GM18499 (cell line): ENCODE results near the gene CHST8.
"Not testable (repeated sequence)": the region's sequence is repeated elsewhere in the genome, so short reads cannot be mapped to it uniquely, and the experiment has no call there.

Source experiments
- ATAC-seq: cut with Tn5 transposase; IDR thresholded peaks from one replicate; pipeline ENCODE4 v1.9.1; 2021; ENCODE audit warnings: moderate number of reproducible peaks; ENCODE audit not compliant: insufficient read depth, unreplicated experiment

Gene CHST8

DNA sequence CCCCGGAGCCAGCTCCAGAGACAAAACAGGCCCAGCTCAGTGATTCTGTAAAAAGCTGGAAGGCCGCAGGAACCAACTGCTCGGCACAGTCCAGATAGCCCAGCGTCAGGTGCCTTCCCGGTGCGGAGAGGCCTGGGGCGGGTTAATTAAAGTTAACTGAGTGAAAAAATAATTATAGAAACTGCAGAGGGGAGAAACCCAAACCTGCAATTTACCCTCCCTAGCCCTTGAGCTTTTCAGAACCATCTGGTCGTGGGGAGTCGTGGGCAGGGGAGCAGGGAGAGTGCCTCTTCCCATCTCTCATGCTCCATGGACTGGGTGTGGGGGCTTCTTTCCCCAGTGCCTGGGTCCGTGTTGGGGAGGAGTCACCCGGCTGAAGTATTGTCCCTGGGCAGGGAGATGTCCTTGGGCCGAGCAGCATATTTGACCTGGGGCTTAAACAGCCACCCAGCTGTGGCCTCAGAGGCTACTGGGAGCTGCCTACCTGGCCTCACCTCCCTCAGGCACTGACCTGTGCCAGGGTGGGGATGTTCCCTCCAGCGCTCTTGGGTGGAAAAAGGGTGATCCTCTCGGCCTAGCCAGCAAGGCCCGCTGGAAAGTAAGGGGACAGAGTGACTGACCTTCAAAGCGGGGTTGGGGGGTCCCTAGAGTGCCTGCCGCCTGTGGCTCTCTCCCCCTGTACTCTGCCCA lies 65.9 kb downstream of the CHST8 start:
- ATAC-seq: no peak

- no peak for ATAC-seq
These were observed 66.6 kb downstream of the CHST8 start for GRCh38 chr19:33688171-33688992.

- ATAC-seq: no peak
These were observed 67.5 kb downstream of the CHST8 start for GRCh38 chr19:33689138-33689746.

DNA sequence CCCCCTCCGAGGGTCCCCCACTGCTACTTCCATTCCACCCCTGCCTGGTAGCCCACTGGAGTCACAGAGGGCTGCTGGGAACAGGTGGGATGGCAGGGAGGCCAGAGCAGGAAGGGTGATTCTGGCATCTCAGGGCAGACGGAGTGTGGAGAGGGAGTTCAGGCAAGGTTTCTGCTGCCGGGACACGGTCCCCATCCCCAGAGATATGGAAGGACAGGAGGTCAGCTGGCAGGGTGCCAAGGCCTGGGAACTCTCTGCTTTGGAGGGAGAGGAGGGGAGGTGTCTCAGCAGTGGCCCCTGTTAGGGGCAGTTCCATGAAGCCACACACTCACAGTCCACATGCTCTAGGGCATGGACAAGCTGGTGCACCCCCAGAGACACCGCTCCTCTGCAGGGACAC lies 68.1 kb downstream of the CHST8 start:
- no peak for ATAC-seq

DNA sequence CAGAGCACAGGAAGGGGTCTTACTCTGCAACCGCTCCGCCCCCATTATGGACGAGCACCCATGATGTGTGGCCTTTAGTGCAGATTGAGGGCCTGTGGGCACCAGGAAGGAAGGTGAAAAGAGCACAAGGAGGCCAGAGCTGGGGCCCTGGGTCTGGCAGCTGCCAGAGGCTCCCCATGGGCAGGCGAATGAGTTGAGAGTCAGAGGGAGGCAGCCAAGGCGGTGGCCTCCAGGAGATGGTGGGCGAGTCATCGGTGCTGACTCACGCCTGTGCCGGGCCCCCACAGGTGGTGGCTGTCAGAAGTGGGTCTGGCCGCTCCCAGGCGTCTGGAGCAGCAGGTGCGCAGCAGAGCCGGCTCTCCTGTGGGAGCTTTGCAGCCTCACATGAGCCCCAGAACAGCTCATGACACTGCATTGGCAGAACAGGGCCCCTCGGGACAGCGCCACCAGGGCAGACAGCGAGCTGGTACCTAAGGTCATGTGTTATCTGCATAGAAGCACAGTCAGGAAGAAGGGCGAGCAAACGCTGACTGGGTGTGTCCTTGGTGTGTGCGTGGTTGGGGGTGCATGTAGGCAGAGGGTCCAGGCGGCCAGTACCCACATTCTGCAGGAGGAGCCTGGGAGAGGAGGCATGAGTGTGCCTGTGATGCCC lies 68.8 kb downstream of the CHST8 start:
- no peak for ATAC-seq

DNA sequence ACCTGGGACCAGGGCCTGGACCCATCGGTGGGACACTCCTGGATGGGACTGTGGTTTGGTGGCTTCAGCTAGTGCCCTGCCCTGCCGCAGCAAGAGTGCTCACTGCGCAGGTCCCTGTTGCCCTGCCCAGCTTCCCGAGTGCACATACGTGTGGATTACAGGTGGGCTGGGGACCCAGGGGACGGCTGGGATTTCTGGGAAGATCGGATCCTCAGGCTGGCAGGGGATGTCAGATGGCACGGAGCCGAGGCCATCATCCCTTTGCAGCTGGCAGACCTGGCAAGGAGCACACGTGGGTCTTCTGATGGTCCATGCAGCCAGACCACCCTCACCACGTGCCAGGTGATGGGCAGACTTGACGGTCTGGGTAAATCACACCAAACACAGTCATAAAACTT lies 69.3 kb downstream of the CHST8 start:
- ATAC-seq: no peak

GRCh38 chr19:33691736-33692135 lies 70.0 kb downstream of the CHST8 start:
- ATAC-seq: no peak

DNA sequence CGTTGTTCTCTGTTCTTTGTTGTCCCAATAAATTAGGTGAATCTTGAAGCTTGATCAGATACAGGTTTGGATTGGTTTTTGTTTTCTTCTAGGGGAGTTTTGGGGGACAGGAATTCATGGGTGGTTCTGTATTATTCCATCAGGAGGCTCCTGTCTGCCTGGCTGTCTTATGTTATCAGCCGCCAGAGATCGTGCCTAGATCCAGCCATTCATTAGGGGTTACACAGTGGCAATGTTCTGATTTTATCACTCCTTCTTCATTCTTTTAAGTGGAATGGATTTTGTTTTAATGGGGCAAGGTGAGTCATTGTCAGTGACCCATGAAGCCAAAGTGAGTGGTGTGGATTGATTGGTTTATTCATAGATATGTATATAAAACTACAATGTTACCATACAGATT lies 71.9 kb downstream of the CHST8 start:
- ATAC-seq: no peak

DNA sequence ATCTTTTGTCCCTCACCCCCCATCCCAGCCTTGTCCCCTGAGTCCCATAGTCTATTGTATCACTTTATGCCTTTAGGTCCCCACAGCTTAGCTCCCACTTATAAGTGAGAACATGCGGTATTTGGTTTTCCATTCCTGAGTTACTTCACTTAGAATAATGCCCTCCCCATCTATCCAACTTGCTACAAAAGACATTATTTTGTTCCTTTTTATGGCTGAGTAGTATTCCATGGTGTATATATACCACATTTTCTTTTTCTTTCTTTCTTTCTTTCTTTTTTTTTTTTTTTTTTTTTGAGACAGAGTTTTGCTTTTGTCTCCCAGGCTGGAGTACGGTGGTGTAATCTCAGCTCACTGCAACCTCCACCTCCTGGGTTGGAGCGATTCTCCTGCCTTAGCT lies 73.8 kb downstream of the CHST8 start:
- not testable (repeated sequence) for ATAC-seq

- no peak for ATAC-seq
These were observed 76.0 kb downstream of the CHST8 start for GRCh38 chr19:33697766-33698165.

- ATAC-seq: no peak
These were observed 77.1 kb downstream of the CHST8 start for GRCh38 chr19:33698576-33699435.

- ATAC-seq: no peak
These were observed 78.1 kb downstream of the CHST8 start for GRCh38 chr19:33699754-33700407.

DNA sequence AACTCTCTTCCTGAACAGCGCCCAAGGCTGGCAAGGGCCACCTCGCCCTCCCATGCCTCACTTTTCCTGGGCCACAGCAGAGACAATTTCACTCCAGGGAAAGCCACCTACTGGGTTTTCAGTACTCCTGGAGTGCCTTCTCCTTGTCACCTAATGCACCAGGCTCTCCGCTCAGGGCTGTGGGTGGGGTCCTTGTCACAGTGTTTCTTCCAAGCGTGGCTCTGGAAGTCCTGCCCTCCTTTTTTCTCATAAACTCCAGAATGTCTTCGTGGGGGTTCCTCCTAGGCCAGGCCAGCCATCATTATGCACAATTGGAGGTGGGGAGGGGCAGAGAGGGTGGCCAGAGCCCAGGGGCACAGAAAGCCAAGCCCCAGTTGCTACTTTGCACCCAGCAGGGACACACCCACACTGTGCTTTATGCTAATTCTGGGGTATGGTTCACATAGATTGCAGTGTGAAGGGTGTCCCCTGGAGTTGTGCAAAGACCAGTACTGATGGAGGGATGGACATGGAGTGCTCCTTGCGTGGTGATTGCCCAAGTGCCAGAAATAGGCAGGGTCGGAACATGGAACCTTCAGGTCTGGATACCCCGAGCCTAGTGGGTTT lies 78.8 kb downstream of the CHST8 start:
- no peak for ATAC-seq

DNA sequence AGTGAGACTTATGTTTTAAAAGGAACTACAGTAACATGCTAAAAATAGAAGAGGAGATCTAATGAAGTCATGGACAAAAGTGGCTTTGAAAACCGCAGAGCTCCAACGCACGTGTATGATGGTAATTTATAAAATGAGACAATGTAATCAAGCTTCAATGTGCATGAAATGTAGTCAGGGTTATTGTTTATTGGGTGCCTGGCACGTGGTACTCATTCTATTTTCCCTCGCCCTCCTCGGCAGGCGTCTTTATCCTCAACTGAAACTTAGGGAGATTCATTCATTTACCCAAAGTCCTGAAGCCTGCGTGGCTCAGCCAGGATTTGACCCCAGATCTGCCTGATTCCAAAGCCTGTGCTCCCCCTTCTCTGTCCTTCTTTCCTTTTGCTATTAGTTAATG lies 79.8 kb downstream of the CHST8 start:
- no peak for ATAC-seq

GRCh38 chr19:33702606-33703437 lies 81.1 kb downstream of the CHST8 start:
- no peak for ATAC-seq

DNA sequence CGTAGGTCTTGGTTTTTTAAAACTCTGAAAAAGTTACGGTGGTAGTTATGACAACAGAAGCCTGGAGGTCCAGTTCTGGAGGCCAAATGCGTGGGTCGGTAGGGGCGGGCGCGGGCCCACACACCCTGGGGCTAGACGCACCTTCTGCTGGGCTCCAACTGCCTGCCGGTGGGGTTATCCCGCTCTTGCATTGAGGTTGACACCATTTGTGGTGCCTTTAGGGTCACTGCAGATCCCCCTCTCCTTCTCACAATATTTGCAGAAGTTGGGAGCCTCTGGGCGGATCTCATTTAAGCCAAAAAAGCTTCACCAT lies 81.6 kb downstream of the CHST8 start:
- ATAC-seq: no peak

DNA sequence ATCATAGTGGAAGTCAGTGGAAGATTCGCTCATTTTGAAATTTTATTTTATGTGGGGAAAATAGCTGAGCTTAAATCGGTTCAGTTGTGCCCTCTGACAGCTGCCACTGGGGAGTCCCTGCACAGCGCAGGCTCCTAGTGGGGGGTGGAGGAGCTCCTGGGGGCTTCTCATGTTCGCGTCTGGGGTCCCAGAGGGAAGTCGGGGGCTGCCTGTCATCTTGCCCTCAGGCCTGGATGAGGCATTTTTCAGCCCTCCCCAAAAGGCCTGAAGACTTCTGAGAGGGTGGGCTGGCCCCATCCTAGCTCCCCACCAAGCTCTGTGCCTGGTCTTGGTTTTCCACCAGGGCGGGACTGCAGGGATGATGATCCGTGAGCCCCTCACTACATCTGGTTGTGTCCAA lies 82.1 kb downstream of the CHST8 start:
- no peak for ATAC-seq

- ATAC-seq: no peak
These were observed 82.5 kb downstream of the CHST8 start for GRCh38 chr19:33704271-33704670.
